HG03066 (cell line): ENCODE measurements around the gene PHOSPHO2.

ENCODE experiments used
- ATAC-seq: cut with Tn5 transposase; IDR thresholded peaks from one replicate; pipeline ENCODE4 v1.9.1; 2021; ENCODE audit warnings: low read depth; ENCODE audit not compliant: unreplicated experiment

PHOSPHO2 gene

GRCh38 chr2:169694113-169694893, at the start of gene PHOSPHO2, which contains the start of gene CFAP210:
Gene PHOSPHO2, plus strand, starts transcription at chr2:169694469. Its CDS starts 6,503 bp downstream, at chr2:169700972.
Gene CFAP210, minus strand, starts transcription at chr2:169694405. Its CDS starts 78 bp downstream, at chr2:169694327.
- ATAC-seq = peak; percentile 99

- ATAC-seq = no peak
Observed at GRCh38 chr2:169647496-169647895, 46.8 kb upstream of the PHOSPHO2 start.

- ATAC-seq = no peak
Observed at GRCh38 chr2:169649278-169649677, 45.0 kb upstream of the PHOSPHO2 start.

- ATAC-seq = no peak
Observed at GRCh38 chr2:169653636-169654035, 40.6 kb upstream of the PHOSPHO2 start.

- ATAC-seq = no peak
Observed at GRCh38 chr2:169656164-169656563, 38.1 kb upstream of the PHOSPHO2 start.

GRCh38 chr2:169658877-169659276, 35.4 kb upstream of the PHOSPHO2 start:
- no peak for ATAC-seq

GRCh38 chr2:169659320-169659719, 34.9 kb upstream of the PHOSPHO2 start:
- peak; percentile 58 for ATAC-seq

GRCh38 chr2:169661265-169661664, 33.0 kb upstream of the PHOSPHO2 start:
- ATAC-seq = no peak

- no peak for ATAC-seq
Observed at GRCh38 chr2:169662744-169663143, 31.5 kb upstream of the PHOSPHO2 start.

- no peak for ATAC-seq
Observed at GRCh38 chr2:169663247-169663646, 31.0 kb upstream of the PHOSPHO2 start.

- ATAC-seq = no peak
Observed at GRCh38 chr2:169664600-169664977, 29.7 kb upstream of the PHOSPHO2 start.

GRCh38 chr2:169664978-169665930, 29.0 kb upstream of the PHOSPHO2 start:
- no peak for ATAC-seq

GRCh38 chr2:169667583-169667982, 26.7 kb upstream of the PHOSPHO2 start:
- ATAC-seq = no peak

GRCh38 chr2:169670215-169670651, 24.0 kb upstream of the PHOSPHO2 start:
- ATAC-seq = no peak

GRCh38 chr2:169670937-169671336, 23.3 kb upstream of the PHOSPHO2 start:
- no peak for ATAC-seq

- no peak for ATAC-seq
Observed at GRCh38 chr2:169672406-169672805, 21.9 kb upstream of the PHOSPHO2 start.

- ATAC-seq = no peak
Observed at GRCh38 chr2:169673106-169673505, 21.2 kb upstream of the PHOSPHO2 start.

- no peak for ATAC-seq
Observed at GRCh38 chr2:169673921-169674320, 20.3 kb upstream of the PHOSPHO2 start.

- no peak for ATAC-seq
Observed at GRCh38 chr2:169676357-169676756, 17.9 kb upstream of the PHOSPHO2 start.

GRCh38 chr2:169676850-169677249, 17.4 kb upstream of the PHOSPHO2 start:
- no peak for ATAC-seq

- no peak for ATAC-seq
Observed at GRCh38 chr2:169683054-169683424, 11.2 kb upstream of the PHOSPHO2 start.
